Activated CD8-positive, alpha-beta memory T cell treated with anti-CD3 and anti-CD28 coated beads for 1 hour (primary cell): ENCODE data around the gene GOT2.
"Not testable (repeated sequence)": the region's sequence is repeated elsewhere in the genome, so short reads cannot be mapped to it uniquely, and the experiment has no call there.

ENCODE experiments used
- DNase-seq, 2 donors: peaks; one replicate each; pipeline ENCODE4 v3.0.0-alpha.2; 2020; ENCODE audit warnings: low read depth in 1 of 2; ENCODE audit errors: extremely low read depth in 1 of 2

GOT2 gene

GRCh38 chr16:58723109-58723508 is 11.0 kb downstream of the GOT2 start:
- no peak for DNase-seq

- no peak for DNase-seq
Observed at GRCh38 chr16:58717994-58718393, 16.1 kb downstream of the GOT2 start.

GRCh38 chr16:58716468-58716867 is 17.6 kb downstream of the GOT2 start:
- DNase-seq = no peak

- no peak for DNase-seq
Observed at GRCh38 chr16:58713742-58714141, 20.4 kb downstream of the GOT2 start.

- no peak for DNase-seq
Observed at GRCh38 chr16:58709333-58709732, 24.8 kb downstream of the GOT2 start.

- DNase-seq = no peak
Observed at GRCh38 chr16:58699151-58699550, 35.0 kb downstream of the GOT2 start.

- DNase-seq = no peak
Observed at GRCh38 chr16:58695368-58695767, 38.7 kb downstream of the GOT2 start.

GRCh38 chr16:58692450-58692849 is 41.7 kb downstream of the GOT2 start:
- no peak for DNase-seq

- DNase-seq = not testable (repeated sequence)
Observed at GRCh38 chr16:58686985-58687706, 47.0 kb downstream of the GOT2 start.

- no peak for DNase-seq
Observed at GRCh38 chr16:58685084-58685449, 49.0 kb downstream of the GOT2 start.

GRCh38 chr16:58684354-58685083 is 49.6 kb downstream of the GOT2 start, which contains the start of gene SLC38A7:
TSS of gene SLC38A7 (minus strand) at chr16:58684770. CDS start at chr16:58680126, 4,644 bp downstream.
- DNase-seq = peak; percentile 34 to 51

GRCh38 chr16:58684001-58684353 is 50.1 kb downstream of the GOT2 start:
- DNase-seq = no peak

- DNase-seq = no peak
Observed at GRCh38 chr16:58679763-58680162, 54.4 kb downstream of the GOT2 start.

GRCh38 chr16:58678716-58679115 is 55.4 kb downstream of the GOT2 start:
- DNase-seq = no peak

GRCh38 chr16:58678269-58678668 is 55.8 kb downstream of the GOT2 start:
- DNase-seq = no peak

- no peak for DNase-seq
Observed at GRCh38 chr16:58670946-58671583, 63.1 kb downstream of the GOT2 start.

- no peak for DNase-seq
Observed at GRCh38 chr16:58670177-58670576, 63.9 kb downstream of the GOT2 start.

- DNase-seq = no peak
Observed at GRCh38 chr16:58665200-58665599, 68.9 kb downstream of the GOT2 start.

- no peak for DNase-seq
Observed at GRCh38 chr16:58661199-58661830, 72.8 kb downstream of the GOT2 start.

- not testable (repeated sequence) for DNase-seq
Observed at GRCh38 chr16:58659911-58660310, 74.2 kb downstream of the GOT2 start.

- no peak for DNase-seq
Observed at GRCh38 chr16:58658796-58659211, 75.3 kb downstream of the GOT2 start.
